Eye (tissue), 1 donor: ENCODE results near the gene PTPN21.

Experiments
- DNase-seq: peaks from one replicate; pipeline ENCODE4 v3.0.0-alpha.2; 2015

Gene PTPN21

GRCh38 chr14:88503754-88504406, 50.9 kb downstream of the PTPN21 start:
- DNase-seq = no peak

GRCh38 chr14:88502740-88503139, 52.1 kb downstream of the PTPN21 start:
- DNase-seq = no peak

GRCh38 chr14:88500611-88501010, 54.2 kb downstream of the PTPN21 start:
- no peak for DNase-seq

GRCh38 chr14:88499225-88499624, 55.6 kb downstream of the PTPN21 start:
- DNase-seq = no peak

- DNase-seq = no peak
Observed at GRCh38 chr14:88496414-88496813, 58.4 kb downstream of the PTPN21 start.

GRCh38 chr14:88493392-88494185, 61.2 kb downstream of the PTPN21 start:
- DNase-seq = no peak

- peak; percentile 93 for DNase-seq
Observed at GRCh38 chr14:88492272-88493089, 62.3 kb downstream of the PTPN21 start.

GRCh38 chr14:88490168-88490567, 64.6 kb downstream of the PTPN21 start:
- no peak for DNase-seq

- DNase-seq = no peak
Observed at GRCh38 chr14:88488897-88489296, 65.9 kb downstream of the PTPN21 start.

GRCh38 chr14:88488081-88488480, 66.7 kb downstream of the PTPN21 start:
- DNase-seq = no peak

GRCh38 chr14:88482524-88482923, 72.3 kb downstream of the PTPN21 start:
- no peak for DNase-seq

- no peak for DNase-seq
Observed at GRCh38 chr14:88481794-88482193, 73.0 kb downstream of the PTPN21 start.

- DNase-seq = no peak
Observed at GRCh38 chr14:88481059-88481458, 73.7 kb downstream of the PTPN21 start.

GRCh38 chr14:88479574-88479987, 75.2 kb downstream of the PTPN21 start:
- no peak for DNase-seq

- DNase-seq = no peak
Observed at GRCh38 chr14:88478931-88479330, 75.9 kb downstream of the PTPN21 start.

- DNase-seq = no peak
Observed at GRCh38 chr14:88477513-88478250, 77.1 kb downstream of the PTPN21 start.

GRCh38 chr14:88476825-88477224, 78.0 kb downstream of the PTPN21 start:
- DNase-seq = no peak

- DNase-seq = no peak
Observed at GRCh38 chr14:88476214-88476774, 78.5 kb downstream of the PTPN21 start.

- DNase-seq = no peak
Observed at GRCh38 chr14:88473791-88474190, 81.0 kb downstream of the PTPN21 start.

- DNase-seq = no peak
Observed at GRCh38 chr14:88470542-88471440, 84.0 kb downstream of the PTPN21 start.

GRCh38 chr14:88468406-88468805, 86.4 kb downstream of the PTPN21 start:
- DNase-seq = no peak
